Trophoblast cell (in vitro differentiated cells and primary cell): Measurements from ENCODE around the gene SLC27A5.
"Not testable (repeated sequence)": the region's sequence is repeated elsewhere in the genome, so short reads cannot be mapped to it uniquely, and the experiment has no call there.

Experiments
- DNase-seq, 2 donors: peaks; one replicate each; pipeline ENCODE4 v3.0.0-alpha.2; 2016
- H2AFZ ChIP-seq: 2 replicates; pipeline ENCODE4 v1.6.1; 2013; ENCODE audit warnings: low read length, moderate library complexity, mild to moderate bottlenecking; ENCODE audit not compliant: insufficient read depth, poor library complexity
- H2AK5ac ChIP-seq: 2 replicates; pipeline ENCODE4 v1.6.1; 2013; ENCODE audit warnings: mild to moderate bottlenecking, low read length
- H2BK120ac ChIP-seq: 2 replicates; pipeline ENCODE4 v1.6.1; 2013; ENCODE audit warnings: low read length, mild to moderate bottlenecking, moderate library complexity; ENCODE audit not compliant: insufficient read depth, poor library complexity
- H2BK12ac ChIP-seq: 2 replicates; pipeline ENCODE4 v1.6.1; 2013; ENCODE audit warnings: mild to moderate bottlenecking, low read length, moderate library complexity
- H2BK5ac ChIP-seq: 2 replicates; pipeline ENCODE4 v1.6.1; 2013; ENCODE audit warnings: low read length, low read depth, moderate library complexity, mild to moderate bottlenecking; ENCODE audit not compliant: poor library complexity
- H3K14ac ChIP-seq: 2 replicates; pipeline ENCODE4 v1.6.1; 2013; ENCODE audit warnings: mild to moderate bottlenecking, low read length
- H3K18ac ChIP-seq: 2 replicates; pipeline ENCODE4 v1.6.1; 2013; ENCODE audit warnings: mild to moderate bottlenecking, low read length
- H3K23ac ChIP-seq: 2 replicates; pipeline ENCODE4 v1.6.1; 2013; ENCODE audit warnings: low read length
- H3K27ac ChIP-seq: 2 replicates; pipeline ENCODE4 v1.5.1; 2013; ENCODE audit warnings: low read depth, mild to moderate bottlenecking, inconsistent platforms, low read length, moderate library complexity
- H3K27me3 ChIP-seq: 2 replicates; pipeline ENCODE4 v1.6.1; 2013; ENCODE audit warnings: inconsistent platforms, mild to moderate bottlenecking, low read length, moderate library complexity; ENCODE audit not compliant: insufficient read depth
- H3K36me3 ChIP-seq, 2 experiments: 1 replicate in 1 of 2; 2 replicates in 1 of 2; pipeline ENCODE4 v1.6.1; 2013; ENCODE audit warnings: low read length in 2 of 2, mild to moderate bottlenecking in 2 of 2, moderate library complexity in 1 of 2; ENCODE audit not compliant: insufficient read depth in 2 of 2, control insufficient read depth in 1 of 2
- H3K4ac ChIP-seq: 2 replicates; pipeline ENCODE4 v1.6.1; 2013; ENCODE audit warnings: low read depth, mild to moderate bottlenecking, low read length, moderate library complexity
- H3K4me1 ChIP-seq, 2 experiments: 1 replicate in 1 of 2; 2 replicates in 1 of 2; pipeline ENCODE4 v1.6.1; 2013; ENCODE audit warnings: low read length in 2 of 2, mild to moderate bottlenecking in 2 of 2, moderate library complexity in 1 of 2; ENCODE audit not compliant: insufficient read depth in 2 of 2, control insufficient read depth in 1 of 2
- H3K4me2 ChIP-seq: 2 replicates; pipeline ENCODE4 v1.6.1; 2013; ENCODE audit warnings: inconsistent platforms, mild to moderate bottlenecking, low read length, moderate library complexity
- H3K4me3 ChIP-seq: 2 replicates; pipeline ENCODE4 v1.5.1; 2013; ENCODE audit warnings: mild to moderate bottlenecking, low read depth, low read length, inconsistent platforms
- H3K79me1 ChIP-seq: one replicate; pipeline ENCODE4 v1.6.1; 2013; ENCODE audit warnings: low read length
- H3K79me2 ChIP-seq: 2 replicates; pipeline ENCODE4 v1.6.1; 2013; ENCODE audit warnings: low read length, mild to moderate bottlenecking; ENCODE audit not compliant: control insufficient read depth, insufficient read depth, poor library complexity
- H3K9ac ChIP-seq: 2 replicates; pipeline ENCODE4 v1.6.1; 2013; ENCODE audit warnings: mild to moderate bottlenecking, low read length
- H3K9me3 ChIP-seq: 2 replicates; pipeline ENCODE4 v1.6.1; 2013; ENCODE audit warnings: low read depth, mild to moderate bottlenecking, control low read depth, inconsistent platforms, low read length; ENCODE audit not compliant: insufficient read depth
- H4K12ac ChIP-seq: 2 replicates; pipeline ENCODE4 v1.6.1; 2013; ENCODE audit warnings: low read depth, mild to moderate bottlenecking, low read length, moderate library complexity
- H4K8ac ChIP-seq: 2 replicates; pipeline ENCODE4 v1.6.1; 2013; ENCODE audit warnings: low read depth, mild to moderate bottlenecking, low read length, moderate library complexity
- H4K91ac ChIP-seq: one replicate; pipeline ENCODE4 v1.6.1; 2013; ENCODE audit warnings: low read depth, mild to moderate bottlenecking, low read length, moderate library complexity
- WGBS: extraction: QIAGEN DNeasy Blood & Tissue Kit; methylation state at CpG from one replicate; pipeline ENCODE4 v1.1.7; 2013; ENCODE audit warnings: missing lambda C conversion rate; ENCODE audit not compliant: insufficient read length, insufficient coverage; ENCODE audit errors: extremely low coverage; 5-methylcytosine and 5-hydroxymethylcytosine counted together

Gene SLC27A5

DNA sequence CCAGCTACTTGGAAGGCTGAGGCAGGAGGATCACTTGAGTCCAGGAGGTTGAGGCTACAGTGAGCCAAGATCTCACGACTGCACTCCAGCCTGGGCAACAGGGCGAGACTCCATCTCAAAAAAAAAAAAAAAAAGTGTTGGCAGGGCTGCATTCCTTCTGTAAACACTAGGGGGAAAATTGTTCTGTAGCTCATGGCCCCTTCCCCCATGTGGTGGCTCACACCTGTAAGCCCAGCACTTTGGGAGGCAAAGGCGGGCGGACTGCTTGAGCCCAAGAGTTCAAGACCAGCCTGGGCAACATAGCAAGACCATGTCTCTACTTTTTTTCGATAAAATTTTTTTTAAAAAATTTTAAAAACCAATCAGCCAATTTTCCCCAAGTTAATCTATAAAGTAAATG lies 27.4 kb downstream of the SLC27A5 start:
- not testable (repeated sequence) for H3K4me1 ChIP-seq, H2BK12ac ChIP-seq, H3K14ac ChIP-seq, H3K18ac ChIP-seq, H3K23ac ChIP-seq, DNase-seq, H3K4me2 ChIP-seq, H4K91ac ChIP-seq, H4K8ac ChIP-seq, H3K79me1 ChIP-seq, H4K12ac ChIP-seq, H2AFZ ChIP-seq, H2BK5ac ChIP-seq, H3K79me2 ChIP-seq, H3K27me3 ChIP-seq, H2AK5ac ChIP-seq, H2BK120ac ChIP-seq, H3K9me3 ChIP-seq, H3K27ac ChIP-seq, H3K4me3 ChIP-seq, H3K9ac ChIP-seq, H3K4ac ChIP-seq
- 100% methylated on average over 1 of the region's 5 CpGs for WGBS
- peaks cover 12 to 13% of the 10 kb centered on the region in 2 experiments for H3K36me3 ChIP-seq

DNA sequence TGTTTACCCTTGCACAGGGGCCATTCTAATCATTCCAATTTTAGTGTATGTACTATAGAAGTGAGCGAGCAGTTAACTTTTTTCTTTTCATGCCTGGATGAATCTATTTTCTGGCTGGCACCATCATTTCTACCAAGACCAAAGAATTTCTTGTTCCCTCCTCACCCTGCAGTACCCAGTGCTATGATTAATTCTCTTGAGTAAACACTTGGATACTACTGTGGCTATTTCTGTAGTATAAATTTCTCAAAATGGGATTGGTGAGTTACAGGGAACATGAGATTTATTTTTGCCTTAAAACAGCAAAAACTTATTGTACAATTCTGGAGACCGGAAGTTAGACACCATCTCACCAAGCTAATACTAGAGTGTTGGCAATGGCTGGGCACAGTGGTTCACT lies 28.0 kb downstream of the SLC27A5 start:
- Histone ChIP-seq H3K4me3 (no peak overlapping the region), H3K27me3 (no peaks in the 10 kb centered on the region), H3K4me1 (no peaks in the 10 kb centered on the region), H2BK12ac (no peak overlapping the region), H3K14ac (no peak overlapping the region), H2BK120ac (no peak overlapping the region), H3K79me2 (no peaks in the 10 kb centered on the region), H3K23ac (no peak overlapping the region), H2BK5ac (no peak overlapping the region), H3K27ac (no peak overlapping the region), H3K9me3 (peaks cover 2% of the 10 kb centered on the region), H3K79me1 (no peaks in the 10 kb centered on the region), H3K4ac (no peak overlapping the region), H4K12ac (no peak overlapping the region), H3K18ac (no peak overlapping the region), H3K4me2 (no peak overlapping the region), H4K8ac (no peak overlapping the region), H2AFZ (no peak overlapping the region), H4K91ac (no peak overlapping the region), H3K36me3 (peaks cover 13 to 15% of the 10 kb centered on the region in 2 experiments), H3K9ac (no peak overlapping the region), H2AK5ac (no peak overlapping the region)
- no CpG with 5 or more reads among the region's 2 CpGs for WGBS
- no peak for DNase-seq

DNA sequence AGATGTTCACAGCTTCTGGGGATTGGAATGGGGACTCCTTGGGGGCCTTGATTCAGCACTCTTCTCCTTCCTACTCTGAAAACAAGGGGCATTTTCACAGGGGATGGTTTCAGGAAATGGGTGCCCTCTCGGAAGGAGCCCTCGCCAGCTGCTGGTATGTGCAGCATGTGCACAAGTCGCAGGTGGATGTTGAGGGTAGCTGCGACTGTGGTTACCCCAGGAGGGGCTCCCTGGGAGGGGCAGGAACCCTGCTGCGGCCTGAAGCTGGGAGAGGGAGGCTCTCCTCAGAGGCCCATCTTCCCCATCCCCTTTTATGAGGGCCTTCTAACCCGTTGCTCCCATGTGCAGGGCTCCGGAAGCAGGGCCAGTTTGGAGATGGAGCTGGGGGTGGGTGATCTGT lies 29.4 kb downstream of the SLC27A5 start:
- H3K23ac ChIP-seq = no peak overlapping the region
- H4K8ac ChIP-seq = no peak overlapping the region
- H3K9ac ChIP-seq = no peak overlapping the region
- H2BK120ac ChIP-seq = no peak overlapping the region
- no peaks in the 10 kb centered on the region for H3K27me3 ChIP-seq
- no peak overlapping the region for H2BK12ac ChIP-seq
- H3K27ac ChIP-seq = no peak overlapping the region
- peaks cover 13 to 15% of the 10 kb centered on the region in 2 experiments for H3K36me3 ChIP-seq
- H3K18ac ChIP-seq = no peak overlapping the region
- H3K4me2 ChIP-seq = no peak overlapping the region
- H2AK5ac ChIP-seq = no peak overlapping the region
- DNase-seq = no peak
- no peaks in the 10 kb centered on the region for H3K79me1 ChIP-seq
- H4K91ac ChIP-seq = no peak overlapping the region
- H3K4me3 ChIP-seq = no peak overlapping the region
- no peaks in the 10 kb centered on the region for H3K79me2 ChIP-seq
- no CpG with 5 or more reads among the region's 7 CpGs for WGBS
- H2AFZ ChIP-seq = no peak overlapping the region
- no peak overlapping the region for H3K14ac ChIP-seq
- no peaks in the 10 kb centered on the region for H3K4me1 ChIP-seq
- H4K12ac ChIP-seq = no peak overlapping the region
- H3K9me3 ChIP-seq = no peaks in the 10 kb centered on the region
- H2BK5ac ChIP-seq = no peak overlapping the region
- no peak overlapping the region for H3K4ac ChIP-seq

DNA sequence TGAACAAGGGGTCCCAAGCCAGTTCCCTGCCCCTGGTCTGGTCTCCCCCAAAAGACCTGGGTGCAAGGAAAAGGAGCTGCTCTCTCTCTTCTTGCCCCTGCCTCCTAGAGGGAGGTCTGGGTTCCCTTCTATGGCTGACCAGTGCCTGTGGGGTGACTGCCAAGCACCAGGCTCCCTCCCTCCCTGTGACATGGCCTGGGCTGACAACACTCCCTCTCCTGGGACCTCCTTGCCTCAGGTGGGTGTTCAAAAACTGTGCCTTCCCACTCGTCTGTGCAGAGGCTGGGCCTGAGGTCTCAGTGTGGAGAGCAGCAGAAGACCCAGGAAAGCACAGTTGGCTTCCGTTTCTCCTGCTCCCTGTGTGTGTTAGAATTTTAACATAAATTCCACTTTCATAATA lies 31.0 kb downstream of the SLC27A5 start:
- no peak overlapping the region for H2BK5ac ChIP-seq
- peaks cover 13 to 15% of the 10 kb centered on the region in 2 experiments for H3K36me3 ChIP-seq
- H3K4ac ChIP-seq = no peak overlapping the region
- no CpG with 5 or more reads among the region's 2 CpGs for WGBS
- H4K91ac ChIP-seq = no peak overlapping the region
- H2BK120ac ChIP-seq = no peak overlapping the region
- H3K14ac ChIP-seq = no peak overlapping the region
- no peak for DNase-seq
- H3K9ac ChIP-seq = no peak overlapping the region
- peaks cover 5 to 7% of the 10 kb centered on the region in 2 experiments for H3K4me1 ChIP-seq
- peaks cover 3% of the 10 kb centered on the region for H3K79me2 ChIP-seq
- H3K79me1 ChIP-seq = peaks cover 7% of the 10 kb centered on the region
- H3K27me3 ChIP-seq = no peaks in the 10 kb centered on the region
- no peak overlapping the region for H2AK5ac ChIP-seq
- H3K18ac ChIP-seq = no peak overlapping the region
- H3K9me3 ChIP-seq = no peaks in the 10 kb centered on the region
- no peak overlapping the region for H2BK12ac ChIP-seq
- no peak overlapping the region for H3K4me3 ChIP-seq
- no peak overlapping the region for H4K12ac ChIP-seq
- H4K8ac ChIP-seq = no peak overlapping the region
- no peak overlapping the region for H3K23ac ChIP-seq
- no peak overlapping the region for H3K4me2 ChIP-seq
- H3K27ac ChIP-seq = no peak overlapping the region
- no peak overlapping the region for H2AFZ ChIP-seq
